Stimulated activated CD4-positive, alpha-beta T cell treated with anti-CD3 and anti-CD28 coated beads, Interleukin-15, amount 100 ng/mL, for 48 hours (primary cell): ENCODE measurements around the gene MEN1.

Experiments used
- DNase-seq, 2 donors: peaks; one replicate each; pipeline ENCODE4 v3.0.0-alpha.2; 2020; ENCODE audit warnings: low read depth in 2 of 2

Gene MEN1

GRCh38 chr11:64810271-64810890, at the start of gene MEN1:
Gene MEN1, minus strand, starts transcription at chr11:64810551. Its CDS starts 442 bp downstream, at chr11:64810109.
- peak; percentile 77 to 83 for DNase-seq

- DNase-seq = peak; percentile 60 to 61
Observed at GRCh38 chr11:64859542-64860414, 49.4 kb upstream of the MEN1 start.

- DNase-seq = peak in 1 of 2 donors; percentile 53
Observed at GRCh38 chr11:64858467-64859263, 48.3 kb upstream of the MEN1 start.

- DNase-seq = no peak
Observed at GRCh38 chr11:64857485-64857884, 47.1 kb upstream of the MEN1 start.

GRCh38 chr11:64856382-64857227, 46.3 kb upstream of the MEN1 start:
- peak; percentile 55 to 64 for DNase-seq

GRCh38 chr11:64855596-64856304, 45.4 kb upstream of the MEN1 start:
- DNase-seq = no peak

- no peak for DNase-seq
Observed at GRCh38 chr11:64854534-64855502, 44.5 kb upstream of the MEN1 start.

- no peak for DNase-seq
Observed at GRCh38 chr11:64854157-64854533, 43.8 kb upstream of the MEN1 start.

- no peak for DNase-seq
Observed at GRCh38 chr11:64853709-64854108, 43.4 kb upstream of the MEN1 start.

GRCh38 chr11:64852804-64853509, 42.6 kb upstream of the MEN1 start:
- DNase-seq = no peak

- no peak for DNase-seq
Observed at GRCh38 chr11:64851831-64852351, 41.5 kb upstream of the MEN1 start.

GRCh38 chr11:64850979-64851567, 40.7 kb upstream of the MEN1 start:
- no peak for DNase-seq

GRCh38 chr11:64849598-64850356, 39.4 kb upstream of the MEN1 start:
- DNase-seq = no peak

- no peak for DNase-seq
Observed at GRCh38 chr11:64848826-64849597, 38.7 kb upstream of the MEN1 start.

- DNase-seq = no peak
Observed at GRCh38 chr11:64848214-64848825, 38.0 kb upstream of the MEN1 start.

- DNase-seq = peak; percentile 87 to 92
Observed at GRCh38 chr11:64846998-64847666, 36.8 kb upstream of the MEN1 start.
